ENCODE data around the gene SLC25A47.
A peak's percentile ranks its signal among the peaks of the same experiment; 100 is the strongest.
"Not testable (repeated sequence)": the region's sequence is repeated elsewhere in the genome, so short reads cannot be mapped to it uniquely, and the experiment has no call there.

The SLC25A47 gene

DNA sequence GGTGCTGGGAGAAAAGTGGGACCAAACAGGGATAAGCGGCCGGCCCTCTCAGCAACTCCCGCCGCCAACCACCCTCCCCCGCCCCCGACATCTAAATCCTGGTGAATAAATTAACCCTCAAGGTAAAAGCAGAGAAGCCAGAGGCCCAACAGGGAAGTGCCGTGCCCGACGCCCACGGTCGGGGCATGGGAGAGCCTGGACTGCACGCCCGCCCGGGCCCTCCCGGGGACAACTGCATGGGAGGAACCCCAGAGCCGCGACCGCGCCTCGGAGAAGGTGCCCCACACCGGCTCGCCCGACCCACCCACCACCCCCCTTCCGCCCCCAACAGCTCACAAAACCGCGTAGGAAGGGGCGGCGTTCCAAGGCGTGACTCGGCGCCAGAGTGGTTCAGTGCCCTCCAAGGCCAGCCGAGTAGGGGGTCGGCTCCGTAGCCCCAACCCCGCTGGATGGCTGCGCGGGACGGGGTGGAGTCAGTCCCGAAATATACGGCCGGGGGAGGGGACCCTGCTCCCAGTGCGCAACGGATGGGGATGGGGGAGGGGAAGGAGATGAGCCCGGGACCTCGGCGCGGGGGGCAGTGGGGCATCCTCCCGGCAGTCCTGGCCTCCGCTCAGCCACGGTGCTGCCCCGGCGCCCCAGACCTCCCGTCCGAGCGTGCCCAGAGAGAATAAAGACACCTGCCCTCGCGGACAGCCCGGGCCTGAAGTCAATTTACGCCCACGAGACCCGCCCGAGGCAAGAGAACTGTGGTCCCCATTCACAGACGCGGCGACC, 17.6 kb upstream of the SLC25A47 start:
- peak overlapping the region in 1 of 2 donors; percentile 88 for H3K27ac Mint-ChIP-seq
- no peaks in the 10 kb centered on the region for H3K27me3 Mint-ChIP-seq

DNA sequence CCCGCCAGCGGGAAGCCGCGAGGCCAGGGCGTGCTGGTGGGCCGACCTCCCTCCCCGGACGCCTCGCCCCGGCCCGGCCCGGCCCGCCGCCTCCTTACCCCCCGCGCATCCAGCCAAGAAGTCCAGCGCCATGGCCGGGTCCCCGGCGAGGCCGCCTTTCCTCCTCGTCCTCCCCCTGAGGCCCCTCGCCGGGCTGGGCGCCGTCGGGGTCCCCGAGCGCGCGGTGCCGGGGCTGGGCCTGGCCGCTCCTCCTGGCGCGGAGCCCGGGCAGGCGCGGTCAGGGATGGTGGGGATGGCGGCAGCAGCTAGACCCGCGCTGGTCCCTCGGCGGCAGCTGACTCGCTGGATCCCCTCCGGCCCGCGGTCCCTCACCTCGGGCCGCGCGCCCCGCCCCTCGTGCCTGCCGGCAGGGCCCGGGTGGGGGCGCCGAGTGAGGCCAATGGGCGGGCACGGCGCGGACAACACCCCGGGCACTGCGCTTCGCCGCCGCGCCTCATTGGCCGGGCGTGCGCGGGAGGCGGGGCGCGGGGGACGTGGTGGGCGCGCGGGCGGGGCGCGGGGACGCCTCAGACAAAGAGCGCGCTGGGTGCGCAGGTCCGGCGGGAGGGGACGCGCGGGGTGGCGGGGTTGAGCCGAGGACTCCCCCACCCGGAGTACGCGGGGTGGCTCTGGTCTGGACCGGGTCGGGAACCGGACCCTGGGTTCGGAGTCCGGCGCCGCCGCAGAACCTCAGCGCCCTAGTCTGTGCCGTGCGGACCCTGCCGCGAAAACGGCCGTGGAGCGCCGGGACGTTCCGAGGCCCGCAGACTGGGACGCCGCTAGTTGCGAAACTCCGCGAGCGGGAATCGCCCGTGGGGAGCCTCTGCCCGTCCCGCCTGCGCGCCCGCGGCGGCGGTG, 16.8 kb upstream of the SLC25A47 start, which contains the start of gene SLC25A29:
SLC25A29 (minus strand) TSS at position 344 of the 897 bp plus-strand sequence; CDS start at position 132, 212 bp downstream.
- ATAC-seq (replicated peaks) = peak; percentile 83
- peaks cover 19 to 44% of the 10 kb centered on the region in 2 donors for H3K4me1 Mint-ChIP-seq (ENCODE audit: low read depth in 2 of 2)
- H3K4me3 Mint-ChIP-seq = peak within 1 kb of the TSS; percentile 82 to 92
- H3K36me3 Mint-ChIP-seq (ENCODE audit: insufficient read depth) = peaks cover 17% of the 10 kb centered on the region
- H3K27me3 Mint-ChIP-seq = no peaks in the 10 kb centered on the region
- no peaks in the 10 kb centered on the region for H3K9me3 Mint-ChIP-seq
- DNase-seq = peak; percentile 54 to 77 (median 70)
- H3K27ac Mint-ChIP-seq = peak within 1 kb of the TSS in 1 of 2 donors; percentile 88

More for the DNA sequence above, 17.6 kb upstream of the SLC25A47 start:
- peaks cover 19% of the 10 kb centered on the region for H3K36me3 Mint-ChIP-seq (ENCODE audit: insufficient read depth)
- peaks cover 19 to 44% of the 10 kb centered on the region in 2 donors for H3K4me1 Mint-ChIP-seq (ENCODE audit: low read depth in 2 of 2)
- peak overlapping the region; percentile 82 to 92 for H3K4me3 Mint-ChIP-seq
- ATAC-seq (replicated peaks) (peak; percentile 61), DNase-seq (peak; percentile 20 to 54 (median 53))
- H3K9me3 Mint-ChIP-seq = no peaks in the 10 kb centered on the region

DNA sequence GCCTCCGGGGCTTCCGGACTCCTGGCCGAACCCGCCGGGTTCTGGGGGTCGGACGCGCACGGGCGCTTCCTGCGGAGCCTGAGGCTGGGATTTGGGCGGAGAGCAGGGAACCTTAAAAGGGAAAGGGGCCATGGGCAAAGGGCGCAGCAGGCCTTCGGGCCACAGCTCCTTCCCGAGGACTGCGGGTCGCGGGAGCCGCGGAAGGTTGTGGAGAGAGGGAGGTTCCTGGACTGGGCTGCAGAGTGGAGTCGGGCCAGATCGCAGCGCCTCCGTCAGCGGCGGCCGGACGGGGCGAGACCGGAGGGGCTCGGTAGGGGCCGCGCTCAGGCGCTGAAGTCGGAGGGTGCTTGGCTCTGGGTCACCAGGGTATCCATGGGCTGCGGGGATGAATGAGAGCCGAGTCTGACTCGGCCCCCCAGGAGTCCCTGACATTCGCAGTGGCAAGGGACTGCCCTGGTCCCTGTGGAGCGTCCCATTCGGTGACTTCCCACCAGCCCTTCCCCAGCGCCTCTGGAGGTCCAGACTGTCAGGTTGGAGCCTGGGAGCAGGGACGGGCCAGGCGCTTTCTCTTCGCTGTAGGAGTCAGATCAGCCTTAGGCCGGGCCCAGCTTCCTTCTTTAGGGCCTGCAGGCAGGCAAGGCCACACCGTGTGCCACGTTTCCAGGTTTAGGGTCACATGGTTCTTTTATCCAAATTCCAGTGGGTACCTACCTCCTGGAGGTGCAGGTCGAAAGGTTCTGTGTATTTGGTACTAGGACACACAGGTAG, 16.0 kb upstream of the SLC25A47 start:
- H3K4me1 Mint-ChIP-seq (ENCODE audit: low read depth in 2 of 2) = peaks cover 16 to 42% of the 10 kb centered on the region in 2 donors
- peak overlapping the region; percentile 59 to 68 for H3K4me3 Mint-ChIP-seq
- peak overlapping the region in 1 of 2 donors; percentile 68 for H3K27ac Mint-ChIP-seq
- ATAC-seq (replicated peaks) (no peak), DNase-seq (no peak)
- H3K36me3 Mint-ChIP-seq (ENCODE audit: insufficient read depth) = peaks cover 15% of the 10 kb centered on the region
- no peaks in the 10 kb centered on the region for H3K27me3 Mint-ChIP-seq
- H3K9me3 Mint-ChIP-seq = no peaks in the 10 kb centered on the region

- peaks cover 15% of the 10 kb centered on the region for H3K36me3 Mint-ChIP-seq (ENCODE audit: insufficient read depth)
- peaks cover 23 to 43% of the 10 kb centered on the region in 2 donors for H3K4me1 Mint-ChIP-seq (ENCODE audit: low read depth in 2 of 2)
- DNase-seq (no peak), ATAC-seq (replicated peaks) (no peak)
- H3K9me3 Mint-ChIP-seq = no peaks in the 10 kb centered on the region
- peak overlapping the region in 1 of 2 donors; percentile 68 for H3K27ac Mint-ChIP-seq
- H3K4me3 Mint-ChIP-seq = peak overlapping the region; percentile 59 to 68
- no peaks in the 10 kb centered on the region for H3K27me3 Mint-ChIP-seq
Observed at GRCh38 chr14:100307766-100308426, 15.2 kb upstream of the SLC25A47 start.

DNA sequence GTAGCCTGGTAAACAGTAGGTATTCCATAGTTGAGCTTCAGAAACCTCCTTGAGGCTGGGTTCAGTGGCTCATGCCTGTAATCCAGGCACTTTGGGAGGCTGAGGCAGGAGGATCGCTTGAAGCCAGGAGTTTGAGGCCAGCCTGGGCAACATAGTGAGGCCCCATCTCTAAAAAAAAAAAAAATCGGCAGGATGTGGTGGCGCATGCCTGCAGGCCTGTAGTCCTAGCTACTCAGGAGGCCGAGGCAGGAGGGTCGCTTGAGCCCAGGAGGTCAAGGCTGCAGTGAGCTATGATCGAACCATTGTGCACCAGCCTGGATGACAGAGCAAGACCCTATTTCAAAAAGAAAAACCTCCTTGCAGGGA, 14.7 kb upstream of the SLC25A47 start:
- H3K4me3 Mint-ChIP-seq; DNase-seq; ATAC-seq (replicated peaks); H3K27me3 Mint-ChIP-seq; H3K9me3 Mint-ChIP-seq: not testable (repeated sequence)
- Mint-ChIP-seq H3K36me3 (ENCODE audit: insufficient read depth) (peaks cover 11% of the 10 kb centered on the region), H3K27ac (peak overlapping the region; percentile 38 to 74), H3K4me1 (ENCODE audit: low read depth in 2 of 2) (peaks cover 24 to 39% of the 10 kb centered on the region in 2 donors)

DNA sequence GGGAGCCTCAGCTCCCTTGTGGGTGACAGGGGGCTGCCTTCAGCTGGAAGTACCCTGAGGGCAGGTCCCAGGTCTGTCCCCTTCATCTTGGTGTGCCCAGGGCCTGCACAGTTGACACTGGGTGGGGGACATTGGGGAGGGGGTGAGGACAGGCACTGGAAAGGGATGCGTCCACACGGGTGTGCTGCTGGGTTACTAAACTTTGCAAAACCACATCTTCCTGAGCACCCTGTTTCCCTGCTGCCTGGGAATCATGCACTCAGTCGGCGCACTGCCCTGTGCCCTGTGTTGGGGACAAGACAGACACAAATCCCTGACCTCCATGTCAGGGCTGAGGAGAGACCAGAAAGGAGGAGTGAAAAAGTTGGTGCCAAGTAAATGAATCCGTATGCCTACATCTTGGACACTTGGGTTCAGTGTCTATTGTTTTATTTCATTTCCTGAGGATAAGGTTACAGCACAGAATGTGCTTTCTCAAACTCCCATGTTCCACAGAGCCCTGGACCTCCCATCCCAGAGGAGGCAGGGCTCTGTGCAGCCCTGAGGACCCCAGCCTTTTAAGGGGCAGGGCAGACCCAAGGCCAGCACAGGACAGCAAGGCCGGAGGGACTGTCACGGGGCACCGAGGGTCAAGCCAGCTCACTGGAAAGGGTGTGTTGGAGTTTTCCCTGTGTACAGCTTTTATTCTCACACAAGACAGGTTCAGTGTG, 14.0 kb upstream of the SLC25A47 start:
- no peaks in the 10 kb centered on the region for H3K27me3 Mint-ChIP-seq
- no peak for DNase-seq
- peaks cover 24 to 32% of the 10 kb centered on the region in 2 donors for H3K4me1 Mint-ChIP-seq (ENCODE audit: low read depth in 2 of 2)
- no peaks in the 10 kb centered on the region for H3K9me3 Mint-ChIP-seq
- peak overlapping the region; percentile 38 to 74 for H3K27ac Mint-ChIP-seq
- H3K36me3 Mint-ChIP-seq (ENCODE audit: insufficient read depth) = peaks cover 10% of the 10 kb centered on the region
- ATAC-seq (replicated peaks) = no peak
- H3K4me3 Mint-ChIP-seq = no peak overlapping the region

- Mint-ChIP-seq H3K4me1 (ENCODE audit: low read depth in 2 of 2) (peaks cover 17 to 19% of the 10 kb centered on the region in 2 donors), H3K27ac (peak overlapping the region; percentile 49), H3K4me3 (peak overlapping the region in 1 of 2 donors; percentile 38)
- not testable (repeated sequence) for H3K36me3 Mint-ChIP-seq (ENCODE audit: insufficient read depth); H3K9me3 Mint-ChIP-seq; ATAC-seq (replicated peaks); H3K27me3 Mint-ChIP-seq; DNase-seq
Observed at GRCh38 chr14:100312110-100312876, 10.8 kb upstream of the SLC25A47 start.

DNA sequence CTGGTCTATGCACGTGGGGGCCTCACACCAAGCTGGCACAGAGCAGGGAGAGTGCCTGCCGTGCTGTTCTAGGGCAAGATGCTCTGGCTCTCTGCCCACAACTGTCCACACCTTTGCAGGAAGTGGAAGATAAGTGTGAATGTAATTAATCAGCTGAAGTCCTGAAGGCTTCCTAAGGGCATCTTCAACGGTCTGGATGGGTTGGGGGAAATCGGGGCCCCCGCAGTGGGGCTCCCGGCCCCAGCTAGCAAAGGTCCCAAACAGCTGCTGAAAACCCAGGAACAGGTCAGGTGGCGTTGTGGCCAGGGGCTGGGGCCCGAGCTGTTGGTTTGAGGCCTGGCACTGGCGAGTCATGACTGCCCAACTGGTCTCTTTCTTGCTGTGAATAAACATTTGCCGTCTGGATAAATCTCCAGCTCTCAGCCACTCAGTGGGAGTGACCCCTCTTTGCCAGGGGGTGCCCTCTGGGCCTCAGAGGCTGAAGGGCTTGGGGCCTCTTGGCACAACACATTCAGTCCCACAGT, 10.2 kb upstream of the SLC25A47 start:
- Mint-ChIP-seq H3K4me3 (peak overlapping the region in 1 of 2 donors; percentile 38), H3K27ac (peak overlapping the region; percentile 49), H3K27me3 (no peaks in the 10 kb centered on the region), H3K36me3 (ENCODE audit: insufficient read depth) (peaks cover 3% of the 10 kb centered on the region), H3K9me3 (no peaks in the 10 kb centered on the region), H3K4me1 (ENCODE audit: low read depth in 2 of 2) (peaks cover 14 to 17% of the 10 kb centered on the region in 2 donors)
- ATAC-seq (replicated peaks) (peak; percentile 69), DNase-seq (no peak)

GRCh38 chr14:100313464-100314230, 9.5 kb upstream of the SLC25A47 start:
- Mint-ChIP-seq H3K27me3 (no peaks in the 10 kb centered on the region), H3K36me3 (ENCODE audit: insufficient read depth) (peaks cover 3% of the 10 kb centered on the region), H3K4me1 (ENCODE audit: low read depth in 2 of 2) (peaks cover 12% of the 10 kb centered on the region in 2 donors), H3K4me3 (no peak overlapping the region), H3K9me3 (no peaks in the 10 kb centered on the region), H3K27ac (peak overlapping the region in 1 of 2 donors; percentile 49)
- no peak for ATAC-seq (replicated peaks)
- no peak for DNase-seq

- Mint-ChIP-seq H3K27me3 (no peaks in the 10 kb centered on the region), H3K9me3 (no peaks in the 10 kb centered on the region), H3K27ac (no peak overlapping the region), H3K4me3 (no peak overlapping the region), H3K4me1 (ENCODE audit: low read depth in 2 of 2) (peaks cover 11 to 12% of the 10 kb centered on the region in 2 donors), H3K36me3 (ENCODE audit: insufficient read depth) (peaks cover 3% of the 10 kb centered on the region)
- ATAC-seq (replicated peaks) (no peak), DNase-seq (no peak)
Observed at GRCh38 chr14:100314724-100315123, 8.4 kb upstream of the SLC25A47 start.

GRCh38 chr14:100317389-100317788, 5.8 kb upstream of the SLC25A47 start:
- peaks cover 9% of the 10 kb centered on the region in 2 donors for H3K4me1 Mint-ChIP-seq (ENCODE audit: low read depth in 2 of 2)
- no peaks in the 10 kb centered on the region for H3K27me3 Mint-ChIP-seq
- no peaks in the 10 kb centered on the region for H3K9me3 Mint-ChIP-seq
- peak overlapping the region in 1 of 2 donors; percentile 64 for H3K27ac Mint-ChIP-seq
- H3K4me3 Mint-ChIP-seq = peak overlapping the region; percentile 67 to 71
- DNase-seq (no peak), ATAC-seq (replicated peaks) (no peak)
- H3K36me3 Mint-ChIP-seq (ENCODE audit: insufficient read depth) = peaks cover 3% of the 10 kb centered on the region
